Measurements from ENCODE around the gene CARNS1.

- no peak for TF ChIP-seq CEBPB (IDR thresholded peaks at IDR 0.05; ENCODE audit: borderline replicate concordance, low read depth, low read length)
- no peak for TF ChIP-seq ZNF281 (CRISPR knock-in tag; IDR thresholded peaks at IDR 0.05; ENCODE audit: borderline replicate concordance)
- no peak for TF ChIP-seq POLR2AphosphoS2 (IDR thresholded peaks at IDR 0.05; ENCODE audit: low read depth, low read length)
- TF ChIP-seq POLR2AphosphoS5 (IDR thresholded peaks at IDR 0.05; ENCODE audit: low read depth, low read length): no peak
- no peak for TF ChIP-seq ZKSCAN1 (IDR thresholded peaks at IDR 0.05; ENCODE audit: low read length)
- TF ChIP-seq CAMTA2 (CRISPR knock-in tag; IDR thresholded peaks at IDR 0.05; ENCODE audit: borderline replicate concordance): no peak
- TF ChIP-seq ZNF121 (CRISPR knock-in tag; IDR thresholded peaks at IDR 0.05): no peak
Observed at GRCh38 chr11:67451658-67451976, 36.1 kb downstream of the CARNS1 start.
